Natural killer cell (primary cell): ENCODE results near the gene PLA2G6. TPM values are rescaled to one million over a fixed set of nuclear protein-coding genes. Genes with fewer than 3 reads are reported as not detected.

Source experiments
- ATAC-seq, 3 donors: fragments of 150-1000 bp in 2 of 3; fragments of 200-7000 bp in 1 of 3; cut with Tn5 transposase; 1 replicate in 1 of 3; 2 replicates in 2 of 3; pipeline ENCODE4 v1.10.0; 2021; ENCODE audit warnings: mild to moderate bottlenecking in 2 of 3, moderate library complexity in 2 of 3
- DNase-seq, 2 donors: peaks; one replicate each; pipeline versions ENCODE4 v3.0.0 to v3.0.0-alpha.2; 2013 to 2021; ENCODE audit warnings: mixed read lengths in 1 of 2
- H3K27ac ChIP-seq: one replicate; pipeline ENCODE4 v1.5.1; 2013; ENCODE audit warnings: mild to moderate bottlenecking, low read length
- H3K27me3 ChIP-seq: one replicate; pipeline ENCODE4 v1.6.1; 2013; ENCODE audit warnings: low read length; ENCODE audit not compliant: control insufficient read depth, insufficient read depth
- H3K36me3 ChIP-seq: one replicate; pipeline ENCODE4 v1.6.1; 2013; ENCODE audit warnings: low read length; ENCODE audit not compliant: control insufficient read depth, insufficient read depth
- H3K4me1 ChIP-seq: one replicate; pipeline ENCODE4 v1.6.1; 2013; ENCODE audit warnings: low read length; ENCODE audit not compliant: control insufficient read depth, insufficient read depth
- H3K4me3 ChIP-seq: one replicate; pipeline ENCODE4 v1.5.1; 2013; ENCODE audit warnings: low read length
- H3K9me3 ChIP-seq: one replicate; pipeline ENCODE4 v1.6.1; 2013; ENCODE audit warnings: low read length; ENCODE audit not compliant: control insufficient read depth, insufficient read depth
- H3K27ac Mint-ChIP-seq, 2 donors: one replicate each; pipeline ENCODE4 v1.8.0; 2022; ENCODE audit warnings: mild to moderate bottlenecking in 2 of 2, mixed read lengths in 2 of 2, moderate library complexity in 1 of 2
- H3K27me3 Mint-ChIP-seq, 2 donors: one replicate each; pipeline ENCODE4 v1.8.0; 2022; ENCODE audit warnings: low read depth in 2 of 2, mixed read lengths in 2 of 2
- H3K36me3 Mint-ChIP-seq: one replicate; pipeline ENCODE4 v1.8.0; 2022; ENCODE audit warnings: mixed read lengths
- H3K4me1 Mint-ChIP-seq, 2 donors: one replicate each; pipeline ENCODE4 v1.8.0; 2022; ENCODE audit warnings: mixed read lengths in 2 of 2
- H3K4me3 Mint-ChIP-seq: one replicate; pipeline ENCODE4 v1.8.0; 2022; ENCODE audit warnings: mild to moderate bottlenecking, moderate library complexity, mixed read lengths
- H3K9me3 Mint-ChIP-seq, 2 donors: one replicate each; pipeline ENCODE4 v1.8.0; 2022; ENCODE audit warnings: mixed read lengths in 2 of 2
- WGBS: methylation state at CpG from one replicate; pipeline ENCODE4 v1.1.7; 2013; ENCODE audit warnings: missing lambda C conversion rate; ENCODE audit not compliant: insufficient coverage; 5-methylcytosine and 5-hydroxymethylcytosine counted together
- intact Hi-C: fragments of 100-400 bp; cut with micrococcal nuclease; formaldehyde crosslinking; loops from one replicate; pipeline ENCODE4 v1.14.2; 2022
- total RNA-seq, 4 donors: library from RNA; stranded (reverse); fragments of 120-200 nt in 1 of 4; gene quantifications; one replicate each; pipeline versions ENCODE4 v1.2.3 to v1.2.4, GENCODE V29; 2013 to 2022
- TF ChIP-seq, protein P1 (sequence below): fragments of 200-600 bp; IDR thresholded peaks from one replicate; pipeline ENCODE4 v1.8.0; 2022; ENCODE audit warnings: antibody characterized with exemption

PLA2G6 gene
- total RNA-seq, 3 donors from 2014 or later (not counting 1 experiment from before 2014, with no cell fraction given), result 137 to 167 (median 145) TPM

DNA sequence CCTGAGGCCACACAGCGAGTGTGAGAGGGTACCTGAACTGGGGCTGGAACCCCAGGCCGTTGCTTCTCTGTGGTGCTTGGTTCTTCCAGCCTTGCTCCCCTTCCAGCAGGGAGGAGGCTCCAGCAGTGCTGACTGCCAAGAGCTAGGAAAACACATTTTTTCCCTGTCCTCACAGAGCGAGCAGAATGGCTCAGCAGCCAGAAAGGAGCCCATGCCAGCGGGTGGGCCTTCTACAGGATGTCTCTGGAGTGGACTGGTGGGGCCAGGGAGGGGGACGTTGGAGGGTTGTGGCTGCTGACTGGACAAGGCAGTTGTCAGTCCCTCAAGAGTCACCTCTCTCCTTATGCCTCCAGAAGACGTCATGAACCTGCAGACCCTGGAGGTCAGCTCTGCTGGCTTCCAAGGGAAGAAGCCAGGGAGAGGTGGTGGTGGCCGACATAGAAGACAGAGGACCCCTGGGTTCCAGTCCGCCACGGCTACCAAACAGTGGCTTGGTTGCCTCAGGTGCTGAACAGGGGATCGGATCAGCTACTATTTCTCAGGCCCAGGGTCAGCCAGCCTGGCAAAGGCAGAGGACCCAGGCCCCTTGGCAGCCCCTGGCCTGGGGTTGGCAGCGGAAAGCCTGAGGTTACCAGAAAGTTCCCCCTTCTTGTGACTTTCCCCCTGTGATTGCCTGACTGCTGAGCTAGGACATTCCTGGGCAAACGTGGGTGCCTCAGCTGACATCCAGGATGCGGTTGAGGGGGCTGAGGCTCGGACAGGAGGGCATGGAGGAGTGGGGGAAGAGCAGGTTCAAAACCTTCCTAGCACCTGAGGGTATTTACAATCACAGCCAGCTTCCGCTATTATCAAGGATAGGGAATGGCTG, 23.9 kb upstream of the PLA2G6 start:
- ATAC-seq (no peak), DNase-seq (no peak)
- no peaks in the 10 kb centered on the region for H3K9me3 Mint-ChIP-seq
- TF ChIP-seq, protein P1, sequence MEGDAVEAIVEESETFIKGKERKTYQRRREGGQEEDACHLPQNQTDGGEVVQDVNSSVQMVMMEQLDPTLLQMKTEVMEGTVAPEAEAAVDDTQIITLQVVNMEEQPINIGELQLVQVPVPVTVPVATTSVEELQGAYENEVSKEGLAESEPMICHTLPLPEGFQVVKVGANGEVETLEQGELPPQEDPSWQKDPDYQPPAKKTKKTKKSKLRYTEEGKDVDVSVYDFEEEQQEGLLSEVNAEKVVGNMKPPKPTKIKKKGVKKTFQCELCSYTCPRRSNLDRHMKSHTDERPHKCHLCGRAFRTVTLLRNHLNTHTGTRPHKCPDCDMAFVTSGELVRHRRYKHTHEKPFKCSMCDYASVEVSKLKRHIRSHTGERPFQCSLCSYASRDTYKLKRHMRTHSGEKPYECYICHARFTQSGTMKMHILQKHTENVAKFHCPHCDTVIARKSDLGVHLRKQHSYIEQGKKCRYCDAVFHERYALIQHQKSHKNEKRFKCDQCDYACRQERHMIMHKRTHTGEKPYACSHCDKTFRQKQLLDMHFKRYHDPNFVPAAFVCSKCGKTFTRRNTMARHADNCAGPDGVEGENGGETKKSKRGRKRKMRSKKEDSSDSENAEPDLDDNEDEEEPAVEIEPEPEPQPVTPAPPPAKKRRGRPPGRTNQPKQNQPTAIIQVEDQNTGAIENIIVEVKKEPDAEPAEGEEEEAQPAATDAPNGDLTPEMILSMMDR, result no peak
- peak overlapping the region; percentile 86 for H3K4me3 Mint-ChIP-seq
- Histone ChIP-seq H3K36me3 (peaks cover 5% of the 10 kb centered on the region), H3K9me3 (no peaks in the 10 kb centered on the region), H3K4me3 (no peak overlapping the region), H3K27ac (peak overlapping the region; percentile 2), H3K27me3 (no peaks in the 10 kb centered on the region), H3K4me1 (peaks cover 53% of the 10 kb centered on the region)
- peaks cover 29 to 68% of the 10 kb centered on the region in 2 donors for H3K4me1 Mint-ChIP-seq
- intact Hi-C loops, result loop anchor here (10.0 kb wide), 1 partner anchor 109 kb away; the partner anchor contains the start of gene CSNK1E
- WGBS, result 89% methylated on average over 15 of the region's 15 CpGs
- no peaks in the 10 kb centered on the region for H3K36me3 Mint-ChIP-seq
- no peaks in the 10 kb centered on the region for H3K27me3 Mint-ChIP-seq
- peak overlapping the region; percentile 90 to 96 for H3K27ac Mint-ChIP-seq

DNA sequence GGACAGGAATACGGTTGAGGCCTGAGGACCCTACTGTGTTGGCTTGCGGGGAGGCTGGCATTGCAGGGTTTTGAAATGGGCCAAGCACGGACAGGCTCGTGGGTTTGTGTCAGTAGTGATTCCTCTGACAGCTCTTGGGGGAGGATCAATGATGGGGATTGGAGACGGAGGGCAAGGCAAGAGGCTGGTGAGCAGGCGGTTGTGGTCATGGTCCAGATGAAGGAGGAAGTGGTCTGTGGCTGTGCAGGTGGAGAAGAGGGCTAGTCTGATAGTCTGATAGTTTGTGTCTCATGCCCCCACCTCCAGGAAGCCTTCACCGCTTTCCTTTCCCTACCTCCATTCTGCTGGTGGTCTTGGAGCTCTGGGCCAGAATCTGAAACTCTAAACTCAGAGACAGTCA, 23.2 kb upstream of the PLA2G6 start:
- DNase-seq (peak in 1 of 2 donors; percentile 46), ATAC-seq (peak in 1 of 3 donors; percentile 6)
- intact Hi-C loops, result loop anchor here (10.0 kb wide), 1 partner anchor 110 kb away; the partner anchor contains the start of gene CSNK1E
- Histone ChIP-seq H3K27me3 (no peaks in the 10 kb centered on the region), H3K27ac (peak overlapping the region; percentile 2), H3K36me3 (peaks cover 5% of the 10 kb centered on the region), H3K4me3 (no peak overlapping the region), H3K9me3 (no peaks in the 10 kb centered on the region), H3K4me1 (peaks cover 60% of the 10 kb centered on the region)
- Mint-ChIP-seq H3K36me3 (no peaks in the 10 kb centered on the region), H3K27me3 (no peaks in the 10 kb centered on the region), H3K4me3 (peak overlapping the region; percentile 86), H3K27ac (peak overlapping the region; percentile 90 to 96), H3K4me1 (peaks cover 33 to 61% of the 10 kb centered on the region in 2 donors), H3K9me3 (no peaks in the 10 kb centered on the region)
- WGBS, result 26% methylated on average over 7 of the region's 7 CpGs
- TF ChIP-seq, protein P1, result no peak

DNA sequence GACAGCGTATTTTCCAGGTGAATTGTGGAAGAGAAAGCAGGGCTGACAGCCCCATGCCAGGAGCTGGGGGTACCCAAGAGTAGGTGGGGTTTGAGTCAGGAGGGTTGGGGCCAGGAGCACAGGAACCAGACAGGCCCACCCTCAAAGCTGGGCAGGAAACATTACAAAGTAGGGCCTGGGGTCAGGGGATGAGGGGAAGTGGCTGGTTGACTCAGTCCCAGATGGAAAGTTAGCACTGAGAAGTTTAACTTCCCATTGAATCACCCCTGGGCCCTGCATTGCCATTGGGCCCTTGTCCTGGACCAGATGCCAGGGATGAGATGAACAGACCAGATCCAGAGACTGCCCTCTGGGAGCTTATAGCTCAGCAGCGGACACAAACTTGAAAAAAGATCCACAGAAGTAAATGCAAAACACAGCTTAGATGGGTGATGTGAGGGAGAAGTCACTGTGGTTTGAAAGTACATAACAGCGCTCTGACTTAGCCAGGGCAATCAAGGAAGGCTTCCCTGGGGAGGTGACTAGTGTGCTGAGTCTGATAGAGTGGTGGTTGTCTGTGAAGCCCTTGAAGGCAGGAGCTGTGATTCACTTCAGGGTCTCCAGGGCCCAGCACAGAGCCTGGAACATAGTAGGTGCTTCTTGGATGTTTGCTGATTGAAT, 22.4 kb upstream of the PLA2G6 start:
- no peak overlapping the region for H3K4me3 ChIP-seq

More for the DNA sequence above, 22.4 kb upstream of the PLA2G6 start:
- no peaks in the 10 kb centered on the region for H3K9me3 Mint-ChIP-seq
- no peaks in the 10 kb centered on the region for H3K27me3 Mint-ChIP-seq
- ATAC-seq (no peak), DNase-seq (no peak)
- peaks cover 5% of the 10 kb centered on the region for H3K36me3 ChIP-seq
- H3K27me3 ChIP-seq, result no peaks in the 10 kb centered on the region
- H3K4me1 Mint-ChIP-seq, result peaks cover 37 to 67% of the 10 kb centered on the region in 2 donors
- H3K27ac ChIP-seq, result no peak overlapping the region
- intact Hi-C loops, result loop anchor here (2.0 to 10.0 kb wide), 2 partner anchors 61 to 111 kb away; partner anchors contain the start of gene CSNK1E
- H3K36me3 Mint-ChIP-seq, result no peaks in the 10 kb centered on the region
- H3K27ac Mint-ChIP-seq, result peak overlapping the region; percentile 90 to 96
- TF ChIP-seq, protein P1, result no peak
- 84% methylated on average over 3 of the region's 3 CpGs for WGBS
- peaks cover 62% of the 10 kb centered on the region for H3K4me1 ChIP-seq
- H3K4me3 Mint-ChIP-seq, result peak overlapping the region; percentile 86
- no peaks in the 10 kb centered on the region for H3K9me3 ChIP-seq
